GM21723 (cell line): Measurements from ENCODE around the gene ANKRD18A.
"Not testable (repeated sequence)": the region's sequence is repeated elsewhere in the genome, so short reads cannot be mapped to it uniquely, and the experiment has no call there.

ENCODE experiments used
- ATAC-seq: cut with Tn5 transposase; IDR thresholded peaks from one replicate; pipeline ENCODE4 v1.9.1; 2021; ENCODE audit warnings: mild to moderate bottlenecking, moderate library complexity; ENCODE audit not compliant: unreplicated experiment

ANKRD18A gene

GRCh38 chr9:38546497-38547163, 73.8 kb downstream of the ANKRD18A start:
- ATAC-seq = not testable (repeated sequence)

GRCh38 chr9:38540535-38540934, 79.9 kb downstream of the ANKRD18A start:
- not testable (repeated sequence) for ATAC-seq

- ATAC-seq = no peak
These were observed 91.1 kb downstream of the ANKRD18A start for GRCh38 chr9:38529317-38529716.

GRCh38 chr9:38527503-38527902, 92.9 kb downstream of the ANKRD18A start:
- ATAC-seq = no peak

- no peak for ATAC-seq
These were observed 93.8 kb downstream of the ANKRD18A start for GRCh38 chr9:38526591-38526990.

GRCh38 chr9:38523121-38523520, 97.3 kb downstream of the ANKRD18A start:
- no peak for ATAC-seq

GRCh38 chr9:38521762-38522161, 98.6 kb downstream of the ANKRD18A start:
- ATAC-seq = no peak
